T-helper 2 cell (primary cell): ENCODE results near the gene ARL6.

ENCODE experiments used
- DNase-seq, 5 experiments: peaks; one replicate each; pipeline versions ENCODE4 v3.0.0 to v3.0.0-alpha.2; 2012 to 2022
- total RNA-seq, 2 donors: gene quantifications; one replicate each; lab custom pipeline; 2026; lab: John Stamatoyannopoulos, UW

ARL6 gene
- total RNA-seq, result 3.7 to 5.0 reads per million in 2 donors

- DNase-seq, result peak; percentile 33 to 83 (median 51)
These were observed at the start of gene ARL6 for GRCh38 chr3:97764407-97765238. TSS of gene ARL6 (plus strand) at chr3:97764758. CDS start at chr3:97768108, 3,350 bp downstream.

DNA sequence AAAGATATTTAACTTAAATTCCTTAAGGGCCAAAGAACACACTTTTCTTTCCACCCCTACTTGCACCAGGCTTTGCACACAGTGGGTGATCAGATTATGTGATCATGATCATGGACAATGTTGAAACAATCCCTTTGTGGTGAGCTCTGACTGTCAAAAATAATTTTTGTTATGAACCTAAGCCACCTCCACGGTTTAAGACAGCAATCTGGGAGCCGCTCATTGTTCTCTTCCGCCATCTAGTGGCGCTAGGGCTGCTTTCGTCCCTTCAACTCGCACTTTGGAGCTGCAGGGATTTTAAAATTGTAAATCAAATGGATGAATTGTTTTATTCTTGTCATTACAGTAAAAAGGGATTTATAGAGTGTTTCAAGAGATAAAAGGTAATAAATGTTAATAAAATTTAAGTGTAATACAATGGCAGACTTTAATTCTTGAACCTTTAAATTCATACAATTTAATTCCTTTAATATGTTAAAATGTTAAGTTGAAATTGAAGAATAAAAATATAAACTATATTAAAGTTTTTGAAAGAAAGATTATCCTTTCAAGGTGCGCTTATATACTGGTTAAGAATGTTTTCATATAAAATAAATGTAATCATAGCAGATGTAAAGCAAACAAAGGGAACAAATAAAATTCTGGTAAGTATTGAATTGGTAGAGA lies 45.3 kb upstream of the ARL6 start:
- peak; percentile 13 to 67 (median 25) for DNase-seq

- DNase-seq, result no peak
These were observed 44.1 kb upstream of the ARL6 start for GRCh38 chr3:97720417-97720816.

GRCh38 chr3:97721446-97721845 lies 43.1 kb upstream of the ARL6 start:
- no peak for DNase-seq

DNA sequence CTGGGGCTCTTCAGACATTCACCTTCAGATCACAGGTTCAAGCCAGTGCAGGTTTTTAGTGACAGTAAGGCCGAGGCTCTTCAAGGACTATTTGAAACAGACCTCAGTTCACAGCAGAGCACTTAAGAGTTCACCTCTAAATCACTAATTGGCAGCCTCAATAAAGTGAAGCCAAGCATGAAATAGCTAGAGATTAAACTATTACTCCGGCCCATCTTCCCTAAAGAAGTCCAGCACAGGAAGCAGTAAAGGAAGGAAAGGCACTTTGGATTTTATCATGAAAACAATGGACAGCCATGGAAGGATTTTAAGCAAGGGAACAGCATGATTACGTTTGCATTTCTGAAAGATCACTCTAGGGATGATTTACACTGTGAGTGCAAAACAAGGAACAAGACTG lies 27.6 kb upstream of the ARL6 start:
- no peak for DNase-seq

DNA sequence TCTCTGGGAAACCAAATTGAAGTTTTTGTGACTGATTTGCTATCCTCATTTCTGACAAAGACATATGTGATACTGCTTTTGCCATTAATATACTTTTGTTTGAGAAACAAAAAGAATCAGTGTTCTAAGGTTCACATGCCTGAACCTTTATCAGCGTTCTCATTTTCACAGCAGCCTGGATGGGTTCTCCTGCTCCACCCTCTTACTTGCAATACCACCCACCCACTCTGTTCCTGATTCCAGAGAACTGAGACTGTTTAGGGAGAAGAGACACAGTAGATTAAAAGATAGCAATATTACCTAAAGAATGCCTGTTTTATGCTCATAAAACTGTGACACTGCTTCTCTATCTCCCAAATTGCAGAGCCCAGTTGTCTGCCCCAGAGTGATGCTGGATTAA lies 25.8 kb upstream of the ARL6 start:
- no peak for DNase-seq

DNA sequence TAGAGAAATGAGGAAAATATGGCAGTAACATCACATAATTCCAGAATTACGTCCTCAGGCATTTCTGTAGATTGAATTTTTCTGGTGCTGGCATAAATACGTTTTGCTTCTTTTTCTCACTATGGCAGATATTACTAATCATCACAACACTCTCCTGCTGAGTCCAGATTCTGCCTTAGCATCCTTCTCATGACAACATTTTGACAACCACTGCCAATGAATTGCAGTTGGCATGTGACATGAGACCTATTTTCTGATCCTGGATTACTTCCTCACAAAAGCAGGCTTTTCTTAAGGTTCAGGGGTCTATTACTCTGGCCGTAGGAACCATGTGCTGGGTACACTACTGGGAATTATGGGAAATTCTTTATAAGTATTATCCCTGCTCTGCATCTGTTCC lies 22.5 kb upstream of the ARL6 start:
- DNase-seq, result no peak

DNA sequence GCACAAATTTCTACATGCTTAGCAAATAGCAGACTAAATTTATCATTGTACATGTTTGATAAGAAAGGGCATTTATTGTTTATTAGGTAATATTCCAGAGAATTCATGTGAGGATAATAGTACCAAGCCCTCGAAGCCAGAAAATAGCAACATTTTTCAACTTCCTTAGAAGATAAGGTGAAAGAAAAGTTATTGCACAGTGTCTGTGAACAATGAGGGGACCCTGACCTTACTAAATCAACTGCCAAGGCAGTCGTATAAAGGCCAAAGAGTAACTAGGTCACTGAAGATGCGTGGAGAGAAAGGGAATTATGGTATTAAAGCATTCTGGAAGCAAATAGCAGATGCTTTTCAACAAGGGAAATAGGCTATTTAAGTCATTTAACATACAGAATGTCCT lies 20.3 kb upstream of the ARL6 start:
- no peak for DNase-seq

DNA sequence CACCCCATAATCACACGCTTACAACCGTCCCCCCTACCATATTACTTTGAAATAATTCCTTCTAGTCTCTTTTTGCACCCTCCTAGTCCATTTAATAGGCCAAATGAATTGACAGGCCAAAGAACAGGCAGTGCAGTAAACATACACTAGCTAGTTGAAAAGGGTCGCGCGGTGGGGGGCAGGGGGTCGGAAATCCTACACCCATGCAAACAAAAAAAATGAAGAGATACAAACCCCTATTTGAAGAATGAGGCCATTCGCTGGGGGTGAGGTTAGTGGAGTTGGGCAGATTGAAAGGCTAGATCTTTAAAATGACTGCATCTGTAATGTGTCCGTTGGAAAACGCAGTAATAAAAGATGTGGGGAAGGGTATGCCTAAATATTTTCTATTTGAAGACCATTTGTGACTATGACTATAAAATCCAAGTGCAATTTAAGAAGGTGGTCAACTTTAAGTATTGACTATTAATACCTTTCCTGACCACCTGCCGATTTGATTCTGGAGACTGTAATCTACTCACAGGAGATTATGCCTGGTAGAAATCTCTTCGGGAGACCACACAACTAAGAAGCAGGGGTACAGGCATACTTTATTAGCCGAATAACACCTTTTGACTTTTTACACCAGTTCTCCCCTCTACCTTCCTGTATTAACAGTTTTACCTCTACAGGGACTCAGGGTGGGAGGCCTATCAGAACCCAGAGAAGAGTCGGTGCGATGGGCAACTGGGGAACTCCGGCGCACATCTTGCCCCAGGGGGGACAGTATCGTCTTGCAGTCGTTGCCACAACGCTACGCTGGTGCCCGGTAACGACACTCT lies 762 bp upstream of the ARL6 start:
- DNase-seq, result no peak

DNA sequence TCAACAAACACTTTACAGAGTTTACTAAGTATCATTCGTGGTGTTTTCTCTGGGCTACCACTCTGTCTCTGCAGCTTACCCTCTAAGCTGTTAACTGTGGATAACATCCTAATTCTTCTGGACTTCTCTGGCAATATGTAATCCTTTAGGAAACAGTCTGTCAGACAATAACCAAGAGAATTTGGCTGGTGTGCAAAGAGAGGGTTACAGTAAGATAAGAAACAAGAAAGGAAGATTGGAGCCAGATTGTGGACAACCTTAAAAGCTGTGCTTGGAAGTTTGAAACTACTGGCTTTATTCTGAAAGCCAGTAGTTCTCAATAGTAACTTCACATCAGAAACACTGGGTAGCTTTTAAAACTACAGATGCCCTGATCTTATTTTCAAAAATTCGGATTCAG lies 778 bp downstream of the ARL6 start:
- no peak for DNase-seq

GRCh38 chr3:97772926-97773325 lies 8.4 kb downstream of the ARL6 start:
- DNase-seq, result no peak

DNA sequence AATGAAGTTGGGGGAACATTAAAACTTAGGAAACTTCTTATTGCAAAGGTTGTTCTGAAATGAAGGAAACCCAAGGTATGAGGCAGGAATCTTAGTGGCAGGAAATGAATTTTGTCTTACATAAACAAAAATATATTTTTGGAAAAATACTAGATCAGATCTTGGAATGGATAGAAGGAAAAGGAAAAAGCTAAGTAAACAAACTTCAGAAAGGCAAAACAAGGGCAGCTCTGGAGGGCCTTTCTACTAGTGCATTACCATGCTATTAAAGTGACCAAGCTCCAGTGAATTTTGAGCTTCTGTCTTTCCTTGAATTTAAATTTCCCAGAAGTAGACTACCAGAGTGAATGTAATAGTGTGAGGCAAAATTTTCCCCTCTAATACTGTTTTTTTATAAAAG lies 13.6 kb downstream of the ARL6 start:
- no peak for DNase-seq

- peak in 2 of 5 experiments; percentile 38 to 76 for DNase-seq
These were observed 29.0 kb downstream of the ARL6 start for GRCh38 chr3:97793420-97794019.

GRCh38 chr3:97795951-97796350 lies 31.4 kb downstream of the ARL6 start:
- no peak for DNase-seq

- DNase-seq, result no peak
These were observed 39.9 kb downstream of the ARL6 start for GRCh38 chr3:97804471-97804870.

DNA sequence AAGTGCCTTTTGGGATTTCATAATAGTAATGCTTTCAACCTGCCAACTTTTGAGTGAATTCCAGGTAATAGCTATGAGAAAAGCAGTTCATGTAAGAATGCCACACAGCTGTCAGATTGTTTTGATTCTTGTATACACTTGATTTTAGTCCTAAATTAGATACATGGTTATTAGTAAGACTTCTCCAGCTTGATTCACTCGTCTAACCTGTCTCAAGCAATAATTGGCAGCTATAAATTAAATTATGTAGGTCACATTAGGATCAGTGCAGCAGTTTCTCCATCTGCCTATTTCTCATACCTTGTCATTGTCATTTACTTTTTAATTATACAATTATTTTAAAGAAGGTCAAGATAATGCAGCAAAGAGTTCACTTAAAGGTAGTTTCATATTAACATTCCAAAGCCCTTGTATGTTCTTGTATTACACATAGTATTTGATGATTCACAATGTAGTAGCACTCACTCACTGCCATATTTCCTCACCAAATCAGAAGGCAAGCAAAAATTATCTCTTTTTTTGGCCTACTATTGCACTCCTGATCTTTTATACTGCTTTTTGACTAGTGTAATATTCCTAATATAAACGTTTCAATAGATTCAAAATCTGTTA lies 46.3 kb downstream of the ARL6 start:
- DNase-seq, result no peak

DNA sequence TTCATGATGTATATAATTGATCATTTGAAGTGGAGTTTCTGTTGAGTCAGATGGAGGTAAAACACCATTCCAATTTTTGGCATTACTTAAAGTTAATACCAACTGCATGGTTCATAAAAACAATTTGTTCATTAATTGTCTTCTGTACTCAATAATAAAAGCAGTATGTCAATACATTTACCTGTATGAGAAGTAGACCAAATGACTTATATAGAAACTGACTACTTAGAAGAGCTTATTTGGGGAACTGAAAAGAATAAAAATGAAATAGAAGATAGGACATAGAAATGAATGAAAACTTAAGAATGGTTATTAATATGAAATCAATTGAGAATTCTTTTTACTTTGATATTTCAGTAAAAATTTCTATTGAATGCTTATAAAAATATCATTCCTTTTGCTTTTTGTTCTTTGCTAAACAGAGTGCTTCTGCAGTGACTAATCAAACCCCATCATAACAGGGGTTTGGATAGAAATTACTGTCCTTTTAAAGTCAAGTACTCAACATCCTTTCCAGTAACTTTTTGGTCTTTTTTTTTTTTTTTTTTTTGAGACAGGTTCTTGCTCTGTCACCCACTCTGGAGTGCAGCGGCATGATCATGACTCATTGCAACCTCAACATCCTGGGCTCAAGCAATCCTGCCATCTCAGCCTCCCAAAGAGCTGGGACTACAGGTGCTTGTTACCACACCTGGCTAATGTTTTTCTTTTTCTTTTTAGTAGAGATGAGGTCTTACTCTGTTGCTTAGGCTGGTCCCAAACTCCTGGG lies 50.8 kb downstream of the ARL6 start:
- peak in 2 of 5 experiments; percentile 13 to 77 for DNase-seq

GRCh38 chr3:97816811-97817210 lies 52.3 kb downstream of the ARL6 start:
- DNase-seq, result no peak

- no peak for DNase-seq
These were observed 53.4 kb downstream of the ARL6 start for GRCh38 chr3:97817965-97818364.

- no peak for DNase-seq
These were observed 56.2 kb downstream of the ARL6 start for GRCh38 chr3:97820780-97821179.

DNA sequence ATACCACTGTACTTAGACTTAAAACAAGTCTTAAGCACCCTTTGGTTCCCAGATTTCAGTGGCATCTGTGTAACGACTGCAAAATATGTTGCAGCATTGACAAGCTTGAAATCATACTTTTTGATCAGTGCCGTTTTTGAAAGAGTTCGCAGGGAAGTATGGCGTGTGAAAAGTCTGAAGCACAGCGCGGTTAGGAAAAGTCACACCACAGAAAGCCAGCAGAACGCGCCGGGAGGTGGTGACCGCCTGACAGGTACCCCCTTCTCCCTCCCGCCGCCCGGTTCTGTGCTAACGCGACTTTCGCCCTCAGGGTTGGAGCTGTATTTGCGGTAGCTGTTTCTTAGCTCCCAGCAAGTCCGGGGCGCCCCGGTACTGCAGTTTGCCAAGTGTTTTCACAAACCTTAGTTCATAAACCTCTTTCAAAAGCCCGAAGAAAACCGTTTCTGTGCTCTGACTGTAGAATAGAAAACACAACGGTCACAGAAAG lies 56.8 kb downstream of the ARL6 start:
- peak in 3 of 5 experiments; percentile 21 to 44 (median 21) for DNase-seq
